GM06990 (cell line): ENCODE measurements around the gene GPC1.

ENCODE experiments used
- DNase-seq: peaks from one replicate; pipeline ENCODE4 v3.0.0-alpha.2; 2011; ENCODE audit not compliant: insufficient read length; ENCODE audit errors: extremely low read depth
- H3K27me3 ChIP-seq: replicated peaks from 2 replicates; pipeline ENCODE4 v1.6.0; 2011; ENCODE audit warnings: low read length; ENCODE audit not compliant: control insufficient read depth, insufficient read depth
- H3K36me3 ChIP-seq: 2 replicates; pipeline ENCODE4 v1.5.1; 2011; ENCODE audit warnings: low read length; ENCODE audit not compliant: control insufficient read depth, insufficient read depth
- H3K4me3 ChIP-seq: replicated peaks from 2 replicates; pipeline ENCODE4 v1.5.1; 2011; ENCODE audit warnings: low read depth, mild to moderate bottlenecking, control low read depth, low read length
- CTCF ChIP-seq: IDR thresholded peaks from 2 replicates; pipeline ENCODE4 v1.5.1; 2011; ENCODE audit warnings: low read length, control low read depth, mild to moderate bottlenecking, inconsistent platforms; ENCODE audit not compliant: insufficient read depth, poor library complexity, severe bottlenecking

The GPC1 gene

GRCh38 chr2:240501531-240501991 lies 66.1 kb downstream of the GPC1 start:
- no peak for TF ChIP-seq CTCF
- H3K27me3 ChIP-seq = no peaks in the 10 kb centered on the region
- H3K36me3 ChIP-seq = peaks cover 14% of the 10 kb centered on the region
- H3K4me3 ChIP-seq = no peak overlapping the region
- DNase-seq = no peak

- Histone ChIP-seq H3K4me3 (no peak overlapping the region), H3K36me3 (peaks cover 14% of the 10 kb centered on the region), H3K27me3 (no peaks in the 10 kb centered on the region)
- DNase-seq = no peak
- TF ChIP-seq CTCF = no peak
Measured at GRCh38 chr2:240502059-240502429, 66.6 kb downstream of the GPC1 start.

- peaks cover 14% of the 10 kb centered on the region for H3K36me3 ChIP-seq
- DNase-seq = no peak
- H3K27me3 ChIP-seq = no peaks in the 10 kb centered on the region
Measured at GRCh38 chr2:240502430-240503121, 67.1 kb downstream of the GPC1 start.

GRCh38 chr2:240503375-240503774 lies 67.9 kb downstream of the GPC1 start:
- no peak for TF ChIP-seq CTCF

More at GRCh38 chr2:240502430-240503121, 67.1 kb downstream of the GPC1 start:
- TF ChIP-seq CTCF = no peak
- no peak overlapping the region for H3K4me3 ChIP-seq

GRCh38 chr2:240503848-240504247 lies 68.4 kb downstream of the GPC1 start:
- no peak for TF ChIP-seq CTCF
- DNase-seq = no peak
- H3K36me3 ChIP-seq = peaks cover 12% of the 10 kb centered on the region
- H3K27me3 ChIP-seq = no peaks in the 10 kb centered on the region
- H3K4me3 ChIP-seq = no peak overlapping the region

More at GRCh38 chr2:240503375-240503774, 67.9 kb downstream of the GPC1 start:
- Histone ChIP-seq H3K4me3 (no peak overlapping the region), H3K27me3 (no peaks in the 10 kb centered on the region), H3K36me3 (peaks cover 14% of the 10 kb centered on the region)
- no peak for DNase-seq
